ENCODE measurements around the gene PM20D2. TPM values are rescaled to one million over a fixed set of nuclear protein-coding genes. Genes with fewer than 3 reads are reported as not detected.

PM20D2 gene
- total and polyA plus RNA-seq, 2 of the 13 experiments (the other 11 are each of a cell fraction or from before 2014, with no cell fraction given), result 13.3 to 26.3 TPM

DNA sequence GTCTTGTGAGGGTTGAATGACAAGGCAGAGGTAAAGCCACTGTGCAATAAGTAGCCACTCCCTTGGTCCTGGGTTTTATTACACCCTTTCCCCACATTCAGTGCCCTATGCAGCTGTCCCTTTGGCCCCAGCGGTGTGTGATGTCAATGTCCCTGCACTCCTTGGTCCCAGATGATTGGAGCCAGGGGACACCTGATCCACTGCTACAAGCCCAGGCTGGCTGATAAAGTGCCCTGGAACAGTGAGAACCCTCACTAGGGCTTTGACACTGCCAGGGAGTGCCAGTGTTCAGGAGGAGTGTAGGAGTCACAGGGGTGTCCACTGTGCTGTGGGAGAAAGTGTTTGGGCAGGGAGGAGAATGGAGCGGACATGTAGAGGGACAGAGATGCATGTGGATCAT, 40.9 kb downstream of the PM20D2 start (continued):
- TF ChIP-seq ZNF44 (CRISPR knock-in tag; IDR thresholded peaks at IDR 0.05) (no peak), FLYWCH1 (CRISPR knock-in tag; IDR thresholded peaks at IDR 0.05) (no peak)
- TF ChIP-seq, protein P1, sequence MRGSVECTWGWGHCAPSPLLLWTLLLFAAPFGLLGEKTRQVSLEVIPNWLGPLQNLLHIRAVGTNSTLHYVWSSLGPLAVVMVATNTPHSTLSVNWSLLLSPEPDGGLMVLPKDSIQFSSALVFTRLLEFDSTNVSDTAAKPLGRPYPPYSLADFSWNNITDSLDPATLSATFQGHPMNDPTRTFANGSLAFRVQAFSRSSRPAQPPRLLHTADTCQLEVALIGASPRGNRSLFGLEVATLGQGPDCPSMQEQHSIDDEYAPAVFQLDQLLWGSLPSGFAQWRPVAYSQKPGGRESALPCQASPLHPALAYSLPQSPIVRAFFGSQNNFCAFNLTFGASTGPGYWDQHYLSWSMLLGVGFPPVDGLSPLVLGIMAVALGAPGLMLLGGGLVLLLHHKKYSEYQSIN (CRISPR knock-in tag; IDR thresholded peaks at IDR 0.05; ENCODE audit: borderline replicate concordance), result no peak
- TF ChIP-seq, protein P2, sequence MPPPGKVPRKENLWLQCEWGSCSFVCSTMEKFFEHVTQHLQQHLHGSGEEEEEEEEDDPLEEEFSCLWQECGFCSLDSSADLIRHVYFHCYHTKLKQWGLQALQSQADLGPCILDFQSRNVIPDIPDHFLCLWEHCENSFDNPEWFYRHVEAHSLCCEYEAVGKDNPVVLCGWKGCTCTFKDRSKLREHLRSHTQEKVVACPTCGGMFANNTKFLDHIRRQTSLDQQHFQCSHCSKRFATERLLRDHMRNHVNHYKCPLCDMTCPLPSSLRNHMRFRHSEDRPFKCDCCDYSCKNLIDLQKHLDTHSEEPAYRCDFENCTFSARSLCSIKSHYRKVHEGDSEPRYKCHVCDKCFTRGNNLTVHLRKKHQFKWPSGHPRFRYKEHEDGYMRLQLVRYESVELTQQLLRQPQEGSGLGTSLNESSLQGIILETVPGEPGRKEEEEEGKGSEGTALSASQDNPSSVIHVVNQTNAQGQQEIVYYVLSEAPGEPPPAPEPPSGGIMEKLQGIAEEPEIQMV (CRISPR knock-in tag; IDR thresholded peaks at IDR 0.05; ENCODE audit: low read depth), result no peak
- TF ChIP-seq, protein P3, sequence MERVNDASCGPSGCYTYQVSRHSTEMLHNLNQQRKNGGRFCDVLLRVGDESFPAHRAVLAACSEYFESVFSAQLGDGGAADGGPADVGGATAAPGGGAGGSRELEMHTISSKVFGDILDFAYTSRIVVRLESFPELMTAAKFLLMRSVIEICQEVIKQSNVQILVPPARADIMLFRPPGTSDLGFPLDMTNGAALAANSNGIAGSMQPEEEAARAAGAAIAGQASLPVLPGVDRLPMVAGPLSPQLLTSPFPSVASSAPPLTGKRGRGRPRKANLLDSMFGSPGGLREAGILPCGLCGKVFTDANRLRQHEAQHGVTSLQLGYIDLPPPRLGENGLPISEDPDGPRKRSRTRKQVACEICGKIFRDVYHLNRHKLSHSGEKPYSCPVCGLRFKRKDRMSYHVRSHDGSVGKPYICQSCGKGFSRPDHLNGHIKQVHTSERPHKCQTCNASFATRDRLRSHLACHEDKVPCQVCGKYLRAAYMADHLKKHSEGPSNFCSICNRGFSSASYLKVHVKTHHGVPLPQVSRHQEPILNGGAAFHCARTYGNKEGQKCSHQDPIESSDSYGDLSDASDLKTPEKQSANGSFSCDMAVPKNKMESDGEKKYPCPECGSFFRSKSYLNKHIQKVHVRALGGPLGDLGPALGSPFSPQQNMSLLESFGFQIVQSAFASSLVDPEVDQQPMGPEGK (CRISPR knock-in tag; IDR thresholded peaks at IDR 0.05), result no peak

DNA sequence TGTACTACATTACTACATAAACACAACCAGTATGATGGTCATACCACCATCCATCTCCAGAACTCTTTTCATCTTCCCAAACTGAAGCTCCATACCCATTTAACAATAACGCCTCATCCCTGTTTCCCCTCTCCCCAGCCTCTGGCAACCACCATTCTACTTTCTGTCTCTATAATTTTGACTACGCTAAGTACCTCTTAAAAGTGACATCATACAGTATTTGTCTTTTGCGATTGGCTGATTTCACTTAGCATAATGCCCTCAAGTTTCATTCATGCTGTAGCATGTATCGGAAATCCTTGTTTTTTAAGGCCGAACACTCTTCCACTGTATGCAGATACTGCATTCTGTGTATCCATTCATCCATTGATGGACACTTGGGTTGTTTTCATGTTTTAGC, 41.6 kb downstream of the PM20D2 start:
- no peaks in the 10 kb centered on the region; a peak in 1 of 5 replicates for H3K27me3 ChIP-seq (ENCODE audit: control insufficient read depth in 1 of 2, insufficient read depth in 2 of 2, low read length in 2 of 2)
- ATAC-seq, result no peak
- H3K4me3 ChIP-seq (replicated peaks in 1 of 3; ENCODE audit: insufficient read depth in 1 of 3, low read depth in 2 of 3, low read length in 3 of 3), result no peak overlapping the region
- BruUV-seq (replicated peaks), result no TSS peak
- H3K4me2 ChIP-seq (ENCODE audit: low read depth, low read length), result no peak overlapping the region
- H3K79me2 ChIP-seq (ENCODE audit: insufficient read depth, low read length), result no peaks in the 10 kb centered on the region
- no peaks in the 10 kb centered on the region for H4K20me1 ChIP-seq (ENCODE audit: insufficient read depth, low read length)
- no peak overlapping the region for H3K27ac ChIP-seq (ENCODE audit: extremely low read length, insufficient read depth, low read length)
- H3K9ac ChIP-seq (ENCODE audit: insufficient read depth, low read depth, low read length), result no peak overlapping the region
- no peak for FAIRE-seq
- no peaks in the 10 kb centered on the region for H3K4me1 ChIP-seq (ENCODE audit: insufficient read depth, low read length)
- intact Hi-C loops (cut with micrococcal nuclease; ENCODE audit: unreplicated experiment) (no loop called here), in situ Hi-C loops (cut with HindIII; ENCODE audit: extremely low pct_ligation_motif_present, low pct_unique_long_range_greater_than_20kb) (no loop called here)
- ChIA-PET POLR2A (no interaction called here), CTCF (ENCODE audit: low intra/inter-chr PET ratio, low total read pairs) (no interaction called here)
- TF ChIP-seq, protein P4, sequence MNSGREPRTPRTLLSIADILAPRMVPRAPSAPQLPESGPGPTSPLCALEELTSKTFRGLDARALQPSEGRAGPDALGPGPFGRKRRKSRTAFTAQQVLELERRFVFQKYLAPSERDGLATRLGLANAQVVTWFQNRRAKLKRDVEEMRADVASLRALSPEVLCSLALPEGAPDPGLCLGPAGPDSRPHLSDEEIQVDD (CRISPR knock-in tag; IDR thresholded peaks at IDR 0.05; ENCODE audit: borderline replicate concordance), result no peak
- TF ChIP-seq CREM (IDR thresholded peaks at IDR 0.05) (no peak), CREM (CRISPR knock-in tag; IDR thresholded peaks at IDR 0.05) (no peak), ZNF34 (CRISPR knock-in tag; IDR thresholded peaks at IDR 0.05; ENCODE audit: borderline replicate concordance) (no peak), FIP1L1 (IDR thresholded peaks at IDR 0.05; ENCODE audit: borderline replicate concordance, insufficient read depth, low read depth, low read length) (no peak), ATF7 (IDR thresholded peaks at IDR 0.05) (peak; percentile 62), ATF7 (CRISPR knock-in tag; IDR thresholded peaks at IDR 0.05) (no peak), RBAK (CRISPR knock-in tag; IDR thresholded peaks at IDR 0.05) (no peak), LCORL (IDR thresholded peaks at IDR 0.05) (no peak), LCORL (CRISPR knock-in tag; IDR thresholded peaks at IDR 0.05) (no peak)
- TF ChIP-seq, protein P5, sequence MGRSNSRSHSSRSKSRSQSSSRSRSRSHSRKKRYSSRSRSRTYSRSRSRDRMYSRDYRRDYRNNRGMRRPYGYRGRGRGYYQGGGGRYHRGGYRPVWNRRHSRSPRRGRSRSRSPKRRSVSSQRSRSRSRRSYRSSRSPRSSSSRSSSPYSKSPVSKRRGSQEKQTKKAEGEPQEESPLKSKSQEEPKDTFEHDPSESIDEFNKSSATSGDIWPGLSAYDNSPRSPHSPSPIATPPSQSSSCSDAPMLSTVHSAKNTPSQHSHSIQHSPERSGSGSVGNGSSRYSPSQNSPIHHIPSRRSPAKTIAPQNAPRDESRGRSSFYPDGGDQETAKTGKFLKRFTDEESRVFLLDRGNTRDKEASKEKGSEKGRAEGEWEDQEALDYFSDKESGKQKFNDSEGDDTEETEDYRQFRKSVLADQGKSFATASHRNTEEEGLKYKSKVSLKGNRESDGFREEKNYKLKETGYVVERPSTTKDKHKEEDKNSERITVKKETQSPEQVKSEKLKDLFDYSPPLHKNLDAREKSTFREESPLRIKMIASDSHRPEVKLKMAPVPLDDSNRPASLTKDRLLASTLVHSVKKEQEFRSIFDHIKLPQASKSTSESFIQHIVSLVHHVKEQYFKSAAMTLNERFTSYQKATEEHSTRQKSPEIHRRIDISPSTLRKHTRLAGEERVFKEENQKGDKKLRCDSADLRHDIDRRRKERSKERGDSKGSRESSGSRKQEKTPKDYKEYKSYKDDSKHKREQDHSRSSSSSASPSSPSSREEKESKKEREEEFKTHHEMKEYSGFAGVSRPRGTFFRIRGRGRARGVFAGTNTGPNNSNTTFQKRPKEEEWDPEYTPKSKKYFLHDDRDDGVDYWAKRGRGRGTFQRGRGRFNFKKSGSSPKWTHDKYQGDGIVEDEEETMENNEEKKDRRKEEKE (IDR thresholded peaks at IDR 0.05), result no peak
- H3K9me3 ChIP-seq (ENCODE audit: low read length), result no peaks in the 10 kb centered on the region
- no peak overlapping the region for H2AFZ ChIP-seq (ENCODE audit: low read length)
- H3K36me3 ChIP-seq (replicated peaks in 1 of 2; ENCODE audit: control insufficient read depth in 1 of 2, insufficient read depth in 2 of 2, low read length in 2 of 2), result no peaks in the 10 kb centered on the region
- no peak for DNase-seq (ENCODE audit: low spot score)
- 59% methylated on average over 5 of the region's 5 CpGs for WGBS (ENCODE audit: low lambda C conversion rate)

Data from HepG2 (cell line).